ENCODE results near the gene TKFC.

TKFC gene

GRCh38 chr11:61302550-61302949 is 30.5 kb upstream of the TKFC start:
- no peak for DNase-seq (ENCODE audit: low read depth)
- TF ChIP-seq CTCF (IDR thresholded peaks at IDR 0.05; ENCODE audit: insufficient read depth, low read depth, low read length, missing control alignments) = no peak
- no peak overlapping the region for H3K4me3 ChIP-seq (ENCODE audit: low read length)

GRCh38 chr11:61303725-61304124 is 29.3 kb upstream of the TKFC start:
- TF ChIP-seq CTCF (IDR thresholded peaks at IDR 0.05; ENCODE audit: insufficient read depth, low read depth, low read length, missing control alignments) = no peak
- H3K4me3 ChIP-seq (ENCODE audit: low read length) = no peak overlapping the region
- DNase-seq (ENCODE audit: low read depth) = no peak

- no peak for DNase-seq (ENCODE audit: low read depth)
- no peak for TF ChIP-seq CTCF (IDR thresholded peaks at IDR 0.05; ENCODE audit: insufficient read depth, low read depth, low read length, missing control alignments)
- H3K4me3 ChIP-seq (ENCODE audit: low read length) = no peak overlapping the region
Observed at GRCh38 chr11:61305417-61305816, 27.6 kb upstream of the TKFC start.

- TF ChIP-seq CTCF (IDR thresholded peaks at IDR 0.05; ENCODE audit: insufficient read depth, low read depth, low read length, missing control alignments) = no peak
- H3K4me3 ChIP-seq (ENCODE audit: low read length) = no peak overlapping the region
- no peak for DNase-seq (ENCODE audit: low read depth)
Observed at GRCh38 chr11:61306221-61306620, 26.8 kb upstream of the TKFC start.

GRCh38 chr11:61307354-61307753 is 25.7 kb upstream of the TKFC start:
- no peak for TF ChIP-seq CTCF (IDR thresholded peaks at IDR 0.05; ENCODE audit: insufficient read depth, low read depth, low read length, missing control alignments)
- no peak overlapping the region for H3K4me3 ChIP-seq (ENCODE audit: low read length)
- no peak for DNase-seq (ENCODE audit: low read depth)

GRCh38 chr11:61309141-61309540 is 23.9 kb upstream of the TKFC start:
- no peak for DNase-seq (ENCODE audit: low read depth)
- no peak overlapping the region for H3K4me3 ChIP-seq (ENCODE audit: low read length)
- no peak for TF ChIP-seq CTCF (IDR thresholded peaks at IDR 0.05; ENCODE audit: insufficient read depth, low read depth, low read length, missing control alignments)

- no peak for DNase-seq (ENCODE audit: low read depth)
- H3K4me3 ChIP-seq (ENCODE audit: low read length) = no peak overlapping the region
- no peak for TF ChIP-seq CTCF (IDR thresholded peaks at IDR 0.05; ENCODE audit: insufficient read depth, low read depth, low read length, missing control alignments)
Observed at GRCh38 chr11:61309739-61310138, 23.3 kb upstream of the TKFC start.
